ENCODE measurements around the gene PYROXD2. TPM values are rescaled to one million over a fixed set of nuclear protein-coding genes. Genes with fewer than 3 reads are reported as not detected.

Gene PYROXD2
- total RNA-seq, 1 experiment from 2014 or later: 8.1 TPM

GRCh38 chr10:98453729-98454128 lies 38.7 kb upstream of the PYROXD2 start (continued):
- TF ChIP-seq ARID4B (CRISPR knock-in tag; IDR thresholded peaks at IDR 0.05; ENCODE audit: borderline replicate concordance) (no peak), RELA (CRISPR knock-in tag; IDR thresholded peaks at IDR 0.05; ENCODE audit: borderline replicate concordance) (no peak), ELF4 (CRISPR knock-in tag; IDR thresholded peaks at IDR 0.05; ENCODE audit: low read depth) (no peak), E2F4 (CRISPR knock-in tag; IDR thresholded peaks at IDR 0.05; ENCODE audit: borderline replicate concordance, low read depth) (no peak), FOXK1 (CRISPR knock-in tag; IDR thresholded peaks at IDR 0.05) (no peak), RORB (CRISPR knock-in tag; IDR thresholded peaks at IDR 0.05) (no peak), ZNF121 (CRISPR knock-in tag; IDR thresholded peaks at IDR 0.05) (no peak)
- TF ChIP-seq, protein P1, sequence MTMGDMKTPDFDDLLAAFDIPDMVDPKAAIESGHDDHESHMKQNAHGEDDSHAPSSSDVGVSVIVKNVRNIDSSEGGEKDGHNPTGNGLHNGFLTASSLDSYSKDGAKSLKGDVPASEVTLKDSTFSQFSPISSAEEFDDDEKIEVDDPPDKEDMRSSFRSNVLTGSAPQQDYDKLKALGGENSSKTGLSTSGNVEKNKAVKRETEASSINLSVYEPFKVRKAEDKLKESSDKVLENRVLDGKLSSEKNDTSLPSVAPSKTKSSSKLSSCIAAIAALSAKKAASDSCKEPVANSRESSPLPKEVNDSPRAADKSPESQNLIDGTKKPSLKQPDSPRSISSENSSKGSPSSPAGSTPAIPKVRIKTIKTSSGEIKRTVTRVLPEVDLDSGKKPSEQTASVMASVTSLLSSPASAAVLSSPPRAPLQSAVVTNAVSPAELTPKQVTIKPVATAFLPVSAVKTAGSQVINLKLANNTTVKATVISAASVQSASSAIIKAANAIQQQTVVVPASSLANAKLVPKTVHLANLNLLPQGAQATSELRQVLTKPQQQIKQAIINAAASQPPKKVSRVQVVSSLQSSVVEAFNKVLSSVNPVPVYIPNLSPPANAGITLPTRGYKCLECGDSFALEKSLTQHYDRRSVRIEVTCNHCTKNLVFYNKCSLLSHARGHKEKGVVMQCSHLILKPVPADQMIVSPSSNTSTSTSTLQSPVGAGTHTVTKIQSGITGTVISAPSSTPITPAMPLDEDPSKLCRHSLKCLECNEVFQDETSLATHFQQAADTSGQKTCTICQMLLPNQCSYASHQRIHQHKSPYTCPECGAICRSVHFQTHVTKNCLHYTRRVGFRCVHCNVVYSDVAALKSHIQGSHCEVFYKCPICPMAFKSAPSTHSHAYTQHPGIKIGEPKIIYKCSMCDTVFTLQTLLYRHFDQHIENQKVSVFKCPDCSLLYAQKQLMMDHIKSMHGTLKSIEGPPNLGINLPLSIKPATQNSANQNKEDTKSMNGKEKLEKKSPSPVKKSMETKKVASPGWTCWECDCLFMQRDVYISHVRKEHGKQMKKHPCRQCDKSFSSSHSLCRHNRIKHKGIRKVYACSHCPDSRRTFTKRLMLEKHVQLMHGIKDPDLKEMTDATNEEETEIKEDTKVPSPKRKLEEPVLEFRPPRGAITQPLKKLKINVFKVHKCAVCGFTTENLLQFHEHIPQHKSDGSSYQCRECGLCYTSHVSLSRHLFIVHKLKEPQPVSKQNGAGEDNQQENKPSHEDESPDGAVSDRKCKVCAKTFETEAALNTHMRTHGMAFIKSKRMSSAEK (CRISPR knock-in tag; IDR thresholded peaks at IDR 0.05; ENCODE audit: borderline replicate concordance): no peak
- TF ChIP-seq, protein P2, sequence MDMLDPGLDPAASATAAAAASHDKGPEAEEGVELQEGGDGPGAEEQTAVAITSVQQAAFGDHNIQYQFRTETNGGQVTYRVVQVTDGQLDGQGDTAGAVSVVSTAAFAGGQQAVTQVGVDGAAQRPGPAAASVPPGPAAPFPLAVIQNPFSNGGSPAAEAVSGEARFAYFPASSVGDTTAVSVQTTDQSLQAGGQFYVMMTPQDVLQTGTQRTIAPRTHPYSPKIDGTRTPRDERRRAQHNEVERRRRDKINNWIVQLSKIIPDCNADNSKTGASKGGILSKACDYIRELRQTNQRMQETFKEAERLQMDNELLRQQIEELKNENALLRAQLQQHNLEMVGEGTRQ (CRISPR knock-in tag; IDR thresholded peaks at IDR 0.05): no peak

DNA sequence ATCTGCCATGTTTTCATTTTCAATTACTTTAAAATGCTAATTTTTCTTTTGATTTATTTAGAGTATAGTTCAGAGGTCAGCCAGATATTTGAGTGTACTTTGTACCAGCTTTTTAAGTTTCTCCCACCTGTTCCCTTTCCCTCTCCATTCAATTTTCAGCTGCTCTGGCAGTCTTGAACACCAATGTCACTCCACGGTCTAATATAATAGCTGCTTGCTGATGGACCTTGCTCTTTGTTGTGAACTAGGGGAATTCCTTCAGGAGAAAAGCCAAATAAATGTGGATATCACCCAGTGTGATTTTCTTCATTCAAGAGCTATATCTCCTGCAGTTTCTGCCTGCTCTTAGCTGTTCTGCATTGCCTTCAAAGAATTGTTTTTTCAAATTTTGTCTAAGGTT lies 35.6 kb upstream of the PYROXD2 start:
- no peak overlapping the region for H3K4me3 Mint-ChIP-seq
- DNase-seq (ENCODE audit: low spot score) (no peak), ATAC-seq (no peak)
- no peaks in the 10 kb centered on the region for H3K27me3 Mint-ChIP-seq (ENCODE audit: low read depth)
- H3K27ac Mint-ChIP-seq: no peak overlapping the region
- no peak for TF ChIP-seq SOX15 (CRISPR knock-in tag; IDR thresholded peaks at IDR 0.05)
- TF ChIP-seq, protein P3, sequence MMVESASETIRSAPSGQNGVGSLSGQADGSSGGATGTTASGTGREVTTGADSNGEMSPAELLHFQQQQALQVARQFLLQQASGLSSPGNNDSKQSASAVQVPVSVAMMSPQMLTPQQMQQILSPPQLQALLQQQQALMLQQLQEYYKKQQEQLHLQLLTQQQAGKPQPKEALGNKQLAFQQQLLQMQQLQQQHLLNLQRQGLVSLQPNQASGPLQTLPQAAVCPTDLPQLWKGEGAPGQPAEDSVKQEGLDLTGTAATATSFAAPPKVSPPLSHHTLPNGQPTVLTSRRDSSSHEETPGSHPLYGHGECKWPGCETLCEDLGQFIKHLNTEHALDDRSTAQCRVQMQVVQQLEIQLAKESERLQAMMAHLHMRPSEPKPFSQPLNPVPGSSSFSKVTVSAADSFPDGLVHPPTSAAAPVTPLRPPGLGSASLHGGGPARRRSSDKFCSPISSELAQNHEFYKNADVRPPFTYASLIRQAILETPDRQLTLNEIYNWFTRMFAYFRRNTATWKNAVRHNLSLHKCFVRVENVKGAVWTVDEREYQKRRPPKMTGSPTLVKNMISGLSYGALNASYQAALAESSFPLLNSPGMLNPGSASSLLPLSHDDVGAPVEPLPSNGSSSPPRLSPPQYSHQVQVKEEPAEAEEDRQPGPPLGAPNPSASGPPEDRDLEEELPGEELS (CRISPR knock-in tag; IDR thresholded peaks at IDR 0.05): no peak
- TF ChIP-seq MAX (CRISPR knock-in tag; IDR thresholded peaks at IDR 0.05): no peak
- no peak for TF ChIP-seq HMGA2 (CRISPR knock-in tag; IDR thresholded peaks at IDR 0.05)
- no peak for TF ChIP-seq ARID4B (CRISPR knock-in tag; IDR thresholded peaks at IDR 0.05; ENCODE audit: borderline replicate concordance)
- TF ChIP-seq FOXP1 (CRISPR knock-in tag; IDR thresholded peaks at IDR 0.05; ENCODE audit: borderline replicate concordance): no peak
- no peak for TF ChIP-seq ATF2 (CRISPR knock-in tag; IDR thresholded peaks at IDR 0.05; ENCODE audit: borderline replicate concordance, low read depth)
- H3K36me3 Mint-ChIP-seq: no peaks in the 10 kb centered on the region
- CTCF ChIA-PET: interaction anchor here (1.0 kb wide), 1 partner anchor 16 kb away, joined by 3 read pairs; no protein-coding TSS in a partner anchor
- H3K9me3 Mint-ChIP-seq: no peaks in the 10 kb centered on the region
- POLR2A ChIA-PET: interaction anchor here (0.6 kb wide), 1 partner anchor 622 kb away, joined by 9 read pairs; no protein-coding TSS in a partner anchor
- H3K4me1 Mint-ChIP-seq: peaks cover 21% of the 10 kb centered on the region

Data from WTC11 (cell line).